Osteocyte (in vitro differentiated cells): ENCODE measurements around the gene SLC25A1. TPM values are rescaled to one million over a fixed set of nuclear protein-coding genes. Genes with fewer than 3 reads are reported as not detected.

Source experiments
- DNase-seq: peaks from one replicate; pipeline ENCODE4 v3.0.0; 2021; ENCODE audit warnings: mixed read lengths; ENCODE audit not compliant: unreplicated experiment; ENCODE audit errors: extremely low spot score
- H3K27ac Mint-ChIP-seq: one replicate; pipeline ENCODE4 v1.8.0; 2021; ENCODE audit warnings: mild to moderate bottlenecking, mixed read lengths; ENCODE audit not compliant: unreplicated experiment
- H3K27me3 Mint-ChIP-seq: one replicate; pipeline ENCODE4 v1.8.0; 2021; ENCODE audit warnings: mixed read lengths; ENCODE audit not compliant: unreplicated experiment
- H3K36me3 Mint-ChIP-seq: one replicate; pipeline ENCODE4 v1.8.0; 2021; ENCODE audit warnings: mixed read lengths; ENCODE audit not compliant: unreplicated experiment
- H3K4me1 Mint-ChIP-seq: one replicate; pipeline ENCODE4 v1.8.0; 2021; ENCODE audit warnings: mixed read lengths; ENCODE audit not compliant: unreplicated experiment
- H3K4me3 Mint-ChIP-seq: one replicate; pipeline ENCODE4 v1.8.0; 2021; ENCODE audit warnings: mild to moderate bottlenecking, moderate library complexity, mixed read lengths; ENCODE audit not compliant: unreplicated experiment
- H3K9me3 Mint-ChIP-seq: one replicate; pipeline ENCODE4 v1.8.0; 2021; ENCODE audit warnings: mixed read lengths; ENCODE audit not compliant: unreplicated experiment
- long read RNA-seq: library from polyadenylated mRNA; unstranded; transcript quantifications from one replicate; pipeline ENCODE4 v2.0.0, GENCODE V29; 2021
- total RNA-seq: library from RNA; stranded (reverse); gene quantifications from 2 replicates; pipeline ENCODE4 v1.2.1, GENCODE V29; 2021
- TF ChIP-seq, protein P1 (sequence below): fragments of 200-600 bp; sonication (generic); IDR thresholded peaks from 2 replicates; pipeline ENCODE4 v1.5.0; 2021; ENCODE audit warnings: antibody characterized with exemption, mild to moderate bottlenecking, moderate library complexity

Gene SLC25A1
- 96.1 and 96.2 TPM in 2 replicates for total RNA-seq
- long read RNA-seq, partial matches to known transcripts = 4 of 6 reads
- long read RNA-seq, other reads (novel, unspliced or antisense) = 1 of 6 reads

GRCh38 chr22:19178657-19179496 is at the start of gene SLC25A1:
Gene SLC25A1, minus strand, starts transcription at chr22:19178736. Its CDS starts 63 bp downstream, at chr22:19178673.
- DNase-seq = peak; percentile 97
- TF ChIP-seq, protein P1, sequence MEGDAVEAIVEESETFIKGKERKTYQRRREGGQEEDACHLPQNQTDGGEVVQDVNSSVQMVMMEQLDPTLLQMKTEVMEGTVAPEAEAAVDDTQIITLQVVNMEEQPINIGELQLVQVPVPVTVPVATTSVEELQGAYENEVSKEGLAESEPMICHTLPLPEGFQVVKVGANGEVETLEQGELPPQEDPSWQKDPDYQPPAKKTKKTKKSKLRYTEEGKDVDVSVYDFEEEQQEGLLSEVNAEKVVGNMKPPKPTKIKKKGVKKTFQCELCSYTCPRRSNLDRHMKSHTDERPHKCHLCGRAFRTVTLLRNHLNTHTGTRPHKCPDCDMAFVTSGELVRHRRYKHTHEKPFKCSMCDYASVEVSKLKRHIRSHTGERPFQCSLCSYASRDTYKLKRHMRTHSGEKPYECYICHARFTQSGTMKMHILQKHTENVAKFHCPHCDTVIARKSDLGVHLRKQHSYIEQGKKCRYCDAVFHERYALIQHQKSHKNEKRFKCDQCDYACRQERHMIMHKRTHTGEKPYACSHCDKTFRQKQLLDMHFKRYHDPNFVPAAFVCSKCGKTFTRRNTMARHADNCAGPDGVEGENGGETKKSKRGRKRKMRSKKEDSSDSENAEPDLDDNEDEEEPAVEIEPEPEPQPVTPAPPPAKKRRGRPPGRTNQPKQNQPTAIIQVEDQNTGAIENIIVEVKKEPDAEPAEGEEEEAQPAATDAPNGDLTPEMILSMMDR = no peak
- H3K36me3 Mint-ChIP-seq = no peaks in the 10 kb centered on the region
- no peaks in the 10 kb centered on the region for H3K9me3 Mint-ChIP-seq
- H3K4me1 Mint-ChIP-seq = peaks cover 36% of the 10 kb centered on the region
- H3K27me3 Mint-ChIP-seq = no peaks in the 10 kb centered on the region
- H3K4me3 Mint-ChIP-seq = peak within 1 kb of the TSS; percentile 74
- peak within 1 kb of the TSS; percentile 86 for H3K27ac Mint-ChIP-seq

DNA sequence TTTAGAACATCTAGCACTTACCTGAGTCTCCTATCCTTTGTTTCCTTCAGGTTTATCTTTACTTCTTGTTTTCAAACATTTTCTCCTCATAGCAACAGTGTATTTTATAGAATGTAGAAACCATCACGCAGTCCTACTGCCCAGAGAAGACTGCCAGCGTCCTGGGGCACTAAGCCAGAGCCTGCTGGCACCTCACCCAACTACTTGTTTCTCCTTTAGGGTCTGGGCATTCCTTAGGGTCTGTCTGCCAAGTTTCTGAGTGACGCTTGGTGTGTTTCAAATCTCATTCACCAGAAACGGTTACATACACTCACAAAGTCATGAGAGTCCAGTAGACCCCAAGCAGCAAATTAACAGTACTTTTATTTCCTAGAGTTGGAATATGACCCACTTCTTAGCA is 49.6 kb upstream of the SLC25A1 start:
- TF ChIP-seq, protein P1 = no peak
- DNase-seq = no peak
- no peaks in the 10 kb centered on the region for H3K4me1 Mint-ChIP-seq
- no peak overlapping the region for H3K4me3 Mint-ChIP-seq
- H3K27ac Mint-ChIP-seq = no peak overlapping the region
- H3K27me3 Mint-ChIP-seq = no peaks in the 10 kb centered on the region
- H3K36me3 Mint-ChIP-seq = peaks cover 34% of the 10 kb centered on the region
- no peaks in the 10 kb centered on the region for H3K9me3 Mint-ChIP-seq

DNA sequence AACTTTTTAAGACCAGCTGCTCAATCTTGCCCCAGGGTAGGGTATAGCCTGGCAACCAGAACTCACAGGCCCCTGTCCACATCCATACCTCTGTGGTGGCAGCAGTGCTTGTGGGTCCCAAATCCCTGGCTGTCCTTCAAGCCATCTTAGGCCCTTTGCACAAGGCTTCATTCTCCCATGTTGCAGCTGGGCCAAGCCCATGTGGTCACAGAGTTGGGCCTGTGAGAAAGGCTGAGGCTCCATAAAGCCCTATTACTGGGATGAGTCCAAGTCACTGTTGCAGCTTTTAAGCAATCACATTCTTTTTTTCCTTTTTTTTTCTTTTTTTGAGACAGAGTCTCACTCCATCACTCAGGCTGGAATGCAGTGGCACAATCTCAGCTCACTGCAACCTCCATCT is 47.9 kb upstream of the SLC25A1 start:
- H3K4me3 Mint-ChIP-seq = no peak overlapping the region
- H3K9me3 Mint-ChIP-seq = no peaks in the 10 kb centered on the region
- H3K27me3 Mint-ChIP-seq = no peaks in the 10 kb centered on the region
- H3K27ac Mint-ChIP-seq = no peak overlapping the region
- peaks cover 32% of the 10 kb centered on the region for H3K36me3 Mint-ChIP-seq
- H3K4me1 Mint-ChIP-seq = no peaks in the 10 kb centered on the region
- DNase-seq = no peak
- TF ChIP-seq, protein P1 = no peak

- TF ChIP-seq, protein P1 = no peak
- Mint-ChIP-seq H3K4me3 (no peak overlapping the region), H3K27ac (no peak overlapping the region), H3K27me3 (no peaks in the 10 kb centered on the region), H3K9me3 (no peaks in the 10 kb centered on the region), H3K36me3 (peaks cover 35% of the 10 kb centered on the region), H3K4me1 (no peaks in the 10 kb centered on the region)
- DNase-seq = no peak
Measured at GRCh38 chr22:19225560-19225959, 47.0 kb upstream of the SLC25A1 start.

DNA sequence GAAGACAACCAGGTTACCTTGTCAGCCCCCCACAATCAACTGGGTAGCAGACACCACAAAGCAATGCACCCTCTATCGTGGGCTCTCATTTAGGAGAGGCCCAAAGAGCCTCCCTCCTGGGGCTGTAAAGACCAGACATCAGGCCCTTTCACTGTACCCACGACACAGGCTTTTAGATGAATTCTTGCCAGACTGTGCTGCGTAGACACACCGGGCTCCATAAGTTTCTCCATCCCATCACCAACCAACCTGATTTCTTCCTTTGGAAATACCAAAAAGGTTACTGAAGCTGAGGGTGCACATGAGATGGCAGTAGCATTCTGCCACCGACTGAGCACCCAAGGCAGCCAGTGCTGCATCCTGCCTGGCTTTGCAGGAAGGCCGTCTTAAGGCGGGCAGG is 46.4 kb upstream of the SLC25A1 start:
- Mint-ChIP-seq H3K36me3 (peaks cover 32% of the 10 kb centered on the region), H3K4me1 (no peaks in the 10 kb centered on the region), H3K27ac (no peak overlapping the region), H3K9me3 (no peaks in the 10 kb centered on the region), H3K4me3 (no peak overlapping the region), H3K27me3 (no peaks in the 10 kb centered on the region)
- DNase-seq = no peak
- TF ChIP-seq, protein P1 = no peak
